SW 1271 (cell line): ENCODE results near the gene MKRN2.
"Not testable (repeated sequence)": the region's sequence is repeated elsewhere in the genome, so short reads cannot be mapped to it uniquely, and the experiment has no call there.

Source experiments
- DNase-seq, 2 experiments: peaks; one replicate each; lab custom pipeline; 2025; lab: John Stamatoyannopoulos, UW

MKRN2 gene

GRCh38 chr3:12630843-12631242 is 74.0 kb downstream of the MKRN2 start:
- DNase-seq = not testable (repeated sequence)

- no peak for DNase-seq
Observed at GRCh38 chr3:12632523-12632922, 75.6 kb downstream of the MKRN2 start.

GRCh38 chr3:12633108-12633507 is 76.2 kb downstream of the MKRN2 start:
- no peak for DNase-seq
